ENCODE measurements around the gene OR2A14.
"Not testable (repeated sequence)": the region's sequence is repeated elsewhere in the genome, so short reads cannot be mapped to it uniquely, and the experiment has no call there.

OR2A14 gene

GRCh38 chr7:144158861-144159260 is 35.9 kb downstream of the OR2A14 start:
- DNase-seq = no peak

- no peak for DNase-seq
Measured at GRCh38 chr7:144164784-144165183, 41.8 kb downstream of the OR2A14 start.

- DNase-seq = not testable (repeated sequence)
Measured at GRCh38 chr7:144171594-144172350, 48.8 kb downstream of the OR2A14 start.

- DNase-seq = no peak
Measured at GRCh38 chr7:144174613-144175012, 51.6 kb downstream of the OR2A14 start.

- peak; percentile 0 for DNase-seq
Measured at GRCh38 chr7:144178380-144179164, 55.6 kb downstream of the OR2A14 start.

- not testable (repeated sequence) for DNase-seq
Measured at GRCh38 chr7:144179165-144179479, 56.1 kb downstream of the OR2A14 start.

All from NCI-H1048 (cell line).